IgD-negative memory B cell (primary cell): ENCODE results near the gene HRH3. TPM values are rescaled to one million over a fixed set of nuclear protein-coding genes. Genes with fewer than 3 reads are reported as not detected.

ENCODE experiments used
- H3K27ac Mint-ChIP-seq, 3 donors: one replicate each; pipeline ENCODE4 v1.8.0; 2020 to 2022; ENCODE audit warnings: mild to moderate bottlenecking in 3 of 3, mixed read lengths in 3 of 3, moderate library complexity in 1 of 3
- H3K27me3 Mint-ChIP-seq: one replicate; pipeline ENCODE4 v1.8.0; 2021; ENCODE audit warnings: mixed read lengths
- H3K36me3 Mint-ChIP-seq: one replicate; pipeline ENCODE4 v1.8.0; 2020; ENCODE audit warnings: mild to moderate bottlenecking, mixed read lengths
- H3K4me1 Mint-ChIP-seq, 3 donors: one replicate each; pipeline ENCODE4 v1.8.0; 2020 to 2022; ENCODE audit warnings: mixed read lengths in 3 of 3, mild to moderate bottlenecking in 1 of 3
- H3K4me3 Mint-ChIP-seq, 4 donors: one replicate each; pipeline ENCODE4 v1.8.0; 2020 to 2022; ENCODE audit warnings: mild to moderate bottlenecking in 4 of 4, mixed read lengths in 4 of 4, moderate library complexity in 3 of 4
- H3K9me3 Mint-ChIP-seq, 3 donors: one replicate each; pipeline ENCODE4 v1.8.0; 2020 to 2021; ENCODE audit warnings: mixed read lengths in 3 of 3, mild to moderate bottlenecking in 1 of 3
- polyA plus RNA-seq: library from polyadenylated mRNA; unstranded; fragments of 300-500 nt; fragmentation: Illumina TruSeq; gene quantifications from one replicate; pipeline ENCODE4 v1.2.3, GENCODE V29; 2021

The HRH3 gene
- polyA plus RNA-seq, 1 donor from 2014 or later: not detected

GRCh38 chr20:62237801-62238568, 17.9 kb upstream of the HRH3 start, which contains the start of gene OSBPL2:
Gene OSBPL2 (plus strand): TSS chr20:62238521. CDS start chr20:62256185, 17,664 bp downstream.
- no peaks in the 10 kb centered on the region for H3K36me3 Mint-ChIP-seq
- peak within 1 kb of the TSS; percentile 74 to 96 (median 85) for H3K27ac Mint-ChIP-seq
- no peaks in the 10 kb centered on the region for H3K27me3 Mint-ChIP-seq
- H3K4me1 Mint-ChIP-seq: peaks cover 9 to 28% (median 14%) of the 10 kb centered on the region in 3 donors
- H3K9me3 Mint-ChIP-seq: no peaks in the 10 kb centered on the region
- peak within 1 kb of the TSS; percentile 81 to 95 (median 88) for H3K4me3 Mint-ChIP-seq

- Mint-ChIP-seq H3K36me3 (no peaks in the 10 kb centered on the region), H3K4me1 (peaks cover 9 to 26% (median 14%) of the 10 kb centered on the region in 3 donors), H3K9me3 (no peaks in the 10 kb centered on the region), H3K27me3 (no peaks in the 10 kb centered on the region), H3K4me3 (peak overlapping the region; percentile 78 to 95 (median 88)), H3K27ac (peak overlapping the region in 1 of 3 donors; percentile 96)
Observed at GRCh38 chr20:62237514-62237800, 17.4 kb upstream of the HRH3 start.

GRCh38 chr20:62236766-62237513, 16.9 kb upstream of the HRH3 start:
- H3K4me1 Mint-ChIP-seq: peaks cover 9 to 25% (median 14%) of the 10 kb centered on the region in 3 donors
- no peaks in the 10 kb centered on the region for H3K9me3 Mint-ChIP-seq
- no peak overlapping the region for H3K27ac Mint-ChIP-seq
- no peaks in the 10 kb centered on the region for H3K36me3 Mint-ChIP-seq
- no peaks in the 10 kb centered on the region for H3K27me3 Mint-ChIP-seq
- H3K4me3 Mint-ChIP-seq: no peak overlapping the region

GRCh38 chr20:62236200-62236599, 16.1 kb upstream of the HRH3 start:
- no peaks in the 10 kb centered on the region for H3K36me3 Mint-ChIP-seq
- peaks cover 9 to 18% (median 14%) of the 10 kb centered on the region in 3 donors for H3K4me1 Mint-ChIP-seq
- no peak overlapping the region for H3K27ac Mint-ChIP-seq
- no peaks in the 10 kb centered on the region for H3K27me3 Mint-ChIP-seq
- no peaks in the 10 kb centered on the region for H3K9me3 Mint-ChIP-seq
- H3K4me3 Mint-ChIP-seq: peak overlapping the region in 1 of 4 donors; percentile 81

GRCh38 chr20:62235777-62236157, 15.7 kb upstream of the HRH3 start:
- no peaks in the 10 kb centered on the region for H3K27me3 Mint-ChIP-seq
- H3K4me1 Mint-ChIP-seq: peaks cover 9 to 15% (median 12%) of the 10 kb centered on the region in 3 donors
- H3K9me3 Mint-ChIP-seq: no peaks in the 10 kb centered on the region
- H3K27ac Mint-ChIP-seq: no peak overlapping the region
- peak overlapping the region in 1 of 4 donors; percentile 81 for H3K4me3 Mint-ChIP-seq
- H3K36me3 Mint-ChIP-seq: no peaks in the 10 kb centered on the region

GRCh38 chr20:62235001-62235776, 15.1 kb upstream of the HRH3 start:
- Mint-ChIP-seq H3K4me1 (peaks cover 6 to 9% (median 9%) of the 10 kb centered on the region in 3 donors), H3K4me3 (no peak overlapping the region), H3K9me3 (no peaks in the 10 kb centered on the region), H3K36me3 (no peaks in the 10 kb centered on the region), H3K27me3 (no peaks in the 10 kb centered on the region), H3K27ac (peak overlapping the region in 2 of 3 donors; percentile 44 to 59)

GRCh38 chr20:62234339-62234738, 14.3 kb upstream of the HRH3 start:
- no peaks in the 10 kb centered on the region for H3K27me3 Mint-ChIP-seq
- H3K36me3 Mint-ChIP-seq: no peaks in the 10 kb centered on the region
- H3K4me1 Mint-ChIP-seq: peaks cover 5 to 7% (median 6%) of the 10 kb centered on the region in 3 donors
- H3K4me3 Mint-ChIP-seq: no peak overlapping the region
- H3K9me3 Mint-ChIP-seq: no peaks in the 10 kb centered on the region
- no peak overlapping the region for H3K27ac Mint-ChIP-seq

GRCh38 chr20:62233684-62234083, 13.6 kb upstream of the HRH3 start:
- Mint-ChIP-seq H3K36me3 (no peaks in the 10 kb centered on the region), H3K27me3 (no peaks in the 10 kb centered on the region), H3K4me1 (peaks cover 5 to 7% (median 6%) of the 10 kb centered on the region in 3 donors), H3K27ac (no peak overlapping the region), H3K4me3 (no peak overlapping the region), H3K9me3 (no peaks in the 10 kb centered on the region)

- Mint-ChIP-seq H3K36me3 (no peaks in the 10 kb centered on the region), H3K9me3 (no peaks in the 10 kb centered on the region), H3K4me3 (peak overlapping the region in 1 of 4 donors; percentile 39), H3K27ac (no peak overlapping the region), H3K4me1 (peaks cover 3 to 5% (median 4%) of the 10 kb centered on the region in 3 donors), H3K27me3 (no peaks in the 10 kb centered on the region)
Observed at GRCh38 chr20:62232770-62233645, 12.9 kb upstream of the HRH3 start.

GRCh38 chr20:62232194-62232593, 12.1 kb upstream of the HRH3 start:
- H3K27ac Mint-ChIP-seq: peak overlapping the region in 1 of 3 donors; percentile 35
- no peaks in the 10 kb centered on the region for H3K36me3 Mint-ChIP-seq
- no peaks in the 10 kb centered on the region for H3K27me3 Mint-ChIP-seq
- no peak overlapping the region for H3K4me3 Mint-ChIP-seq
- peaks cover 0 to 2% (median 0%) of the 10 kb centered on the region in 3 donors for H3K4me1 Mint-ChIP-seq
- H3K9me3 Mint-ChIP-seq: no peaks in the 10 kb centered on the region

- no peak overlapping the region for H3K27ac Mint-ChIP-seq
- no peaks in the 10 kb centered on the region for H3K9me3 Mint-ChIP-seq
- H3K4me1 Mint-ChIP-seq: peaks cover 0 to 2% (median 0%) of the 10 kb centered on the region in 3 donors
- peaks cover 5% of the 10 kb centered on the region for H3K27me3 Mint-ChIP-seq
- H3K36me3 Mint-ChIP-seq: no peaks in the 10 kb centered on the region
- H3K4me3 Mint-ChIP-seq: no peak overlapping the region
Observed at GRCh38 chr20:62231292-62231691, 11.2 kb upstream of the HRH3 start.

GRCh38 chr20:62230696-62231095, 10.6 kb upstream of the HRH3 start:
- H3K27ac Mint-ChIP-seq: no peak overlapping the region
- H3K36me3 Mint-ChIP-seq: no peaks in the 10 kb centered on the region
- no peak overlapping the region for H3K4me3 Mint-ChIP-seq
- peaks cover 5% of the 10 kb centered on the region for H3K27me3 Mint-ChIP-seq
- no peaks in the 10 kb centered on the region for H3K4me1 Mint-ChIP-seq
- no peaks in the 10 kb centered on the region for H3K9me3 Mint-ChIP-seq

GRCh38 chr20:62230276-62230675, 10.2 kb upstream of the HRH3 start:
- Mint-ChIP-seq H3K27ac (no peak overlapping the region), H3K4me3 (no peak overlapping the region), H3K4me1 (no peaks in the 10 kb centered on the region), H3K9me3 (no peaks in the 10 kb centered on the region), H3K36me3 (no peaks in the 10 kb centered on the region), H3K27me3 (peaks cover 5% of the 10 kb centered on the region)

- H3K4me1 Mint-ChIP-seq: peaks cover 0 to under 1% (median 0%) of the 10 kb centered on the region in 3 donors
- no peak overlapping the region for H3K27ac Mint-ChIP-seq
- peaks cover 0 to under 1% (median 0%) of the 10 kb centered on the region in 3 donors for H3K9me3 Mint-ChIP-seq
- H3K4me3 Mint-ChIP-seq: no peak overlapping the region
- no peaks in the 10 kb centered on the region for H3K36me3 Mint-ChIP-seq
- peaks cover 5% of the 10 kb centered on the region for H3K27me3 Mint-ChIP-seq
Observed at GRCh38 chr20:62229667-62230066, 9.6 kb upstream of the HRH3 start.
